NCI-H2196 (cell line): ENCODE results near the gene RNF151.
"Not testable (repeated sequence)": the region's sequence is repeated elsewhere in the genome, so short reads cannot be mapped to it uniquely, and the experiment has no call there.

Experiments used
- DNase-seq: peaks from one replicate; lab custom pipeline; 2025; ENCODE audit not compliant: unreplicated experiment; lab: John Stamatoyannopoulos, UW

RNF151 gene

GRCh38 chr16:1966460-1966859, at the start of gene RNF151:
Gene RNF151 (plus strand): TSS chr16:1966856. CDS start chr16:1966882, 26 bp downstream.
- DNase-seq, result no peak

- DNase-seq, result no peak
Observed at GRCh38 chr16:1917056-1917664, 49.5 kb upstream of the RNF151 start.

GRCh38 chr16:1917665-1918350, 48.8 kb upstream of the RNF151 start:
- no peak for DNase-seq

GRCh38 chr16:1918351-1919326, 48.0 kb upstream of the RNF151 start, which contains the start of gene HS3ST6:
Gene HS3ST6 (minus strand): TSS chr16:1918415. CDS start chr16:1918323, 92 bp downstream.
- no peak for DNase-seq

- no peak for DNase-seq
Observed at GRCh38 chr16:1919327-1919998, 47.2 kb upstream of the RNF151 start.

GRCh38 chr16:1920122-1920521, 46.5 kb upstream of the RNF151 start:
- not testable (repeated sequence) for DNase-seq

- DNase-seq, result peak; percentile 36
Observed at GRCh38 chr16:1920727-1921171, 45.9 kb upstream of the RNF151 start.

- DNase-seq, result no peak
Observed at GRCh38 chr16:1922357-1922756, 44.3 kb upstream of the RNF151 start.

GRCh38 chr16:1923299-1924034, 43.2 kb upstream of the RNF151 start:
- DNase-seq, result no peak

- no peak for DNase-seq
Observed at GRCh38 chr16:1924095-1924494, 42.6 kb upstream of the RNF151 start.

GRCh38 chr16:1926271-1926670, 40.4 kb upstream of the RNF151 start:
- no peak for DNase-seq

GRCh38 chr16:1929105-1929504, 37.6 kb upstream of the RNF151 start:
- peak; percentile 53 for DNase-seq

- DNase-seq, result peak; percentile 91
Observed at GRCh38 chr16:1929578-1930337, 36.9 kb upstream of the RNF151 start.

GRCh38 chr16:1930338-1930720, 36.3 kb upstream of the RNF151 start:
- no peak for DNase-seq

- DNase-seq, result peak; percentile 52
Observed at GRCh38 chr16:1932050-1933028, 34.3 kb upstream of the RNF151 start.

GRCh38 chr16:1933097-1933661, 33.5 kb upstream of the RNF151 start:
- no peak for DNase-seq

- DNase-seq, result no peak
Observed at GRCh38 chr16:1936945-1937479, 29.6 kb upstream of the RNF151 start.

- DNase-seq, result no peak
Observed at GRCh38 chr16:1938316-1938715, 28.3 kb upstream of the RNF151 start.
